K562 (cell line): ENCODE results near the gene APBA2. TPM values are rescaled to one million over a fixed set of nuclear protein-coding genes. Genes with fewer than 3 reads are reported as not detected.

Source experiments
- ATAC-seq: fragments of 200-7000 bp; cut with Tn5 transposase; 3 replicates; pipeline ENCODE4 v1.9.1; 2020; ENCODE audit warnings: moderate library complexity
- BruUV-seq: library from RNA; stranded (reverse); fragments of 400-500 nt; replicated peaks from 2 replicates; lab custom pipeline; 2021; lab: Mats Ljungman, UMichigan
- CTCF ChIA-PET: fragments of 300-600 bp; formaldehyde crosslinking; extraction: SDS; loops from one replicate; lab custom pipeline; 2021; ENCODE audit warnings: low intra/inter-chr PET ratio; lab: Yijun Ruan, JAX
- POLR2A ChIA-PET: fragments of 300-600, 350-650 bp; sonication (Branson Sonifier 250); formaldehyde crosslinking; extraction: SDS; loops from one replicate; lab custom pipeline; 2021; ENCODE audit warnings: antibody characterized with exemption, inconsistent platforms; lab: Yijun Ruan, JAX
- DNase-seq, 4 experiments: peaks; one replicate each; pipeline versions ENCODE4 v3.0.0 to v3.0.0-alpha.2; 2011 to 2018; ENCODE audit warnings: low spot score in 3 of 4, mixed read lengths in 3 of 4; ENCODE audit errors: extremely low read depth in 1 of 4
- FAIRE-seq: peaks from 2 replicates; lab custom pipeline; 2011; peaks lifted over from hg19 to GRCh38; lab: Jason Lieb, UNC
- H2AFZ ChIP-seq: 2 replicates; pipeline ENCODE4 v1.6.0; 2011; ENCODE audit warnings: low read depth, low read length, control low read depth, inconsistent platforms
- H3K27ac ChIP-seq: fragments of 200-600 bp; 3 replicates; pipeline ENCODE4 v1.8.0; 2011; ENCODE audit warnings: low read depth, mild to moderate bottlenecking, control low read depth, inconsistent platforms, low read length, moderate library complexity, mixed read lengths; ENCODE audit errors: extremely low read depth
- H3K27me3 ChIP-seq, 2 experiments: fragments of 300-600 bp in 1 of 2; 2 replicates in 1 of 2; 3 replicates in 1 of 2; pipeline versions ENCODE4 v1.6.0 to v1.8.0; 2011; ENCODE audit warnings: inconsistent platforms in 2 of 2, low read length in 2 of 2, mild to moderate bottlenecking in 1 of 2, mixed read lengths in 1 of 2, moderate library complexity in 1 of 2; ENCODE audit not compliant: control insufficient read depth in 2 of 2, insufficient read depth in 2 of 2
- H3K36me3 ChIP-seq: fragments of 300-600 bp; 3 replicates; pipeline ENCODE4 v1.8.0; 2011; ENCODE audit warnings: mild to moderate bottlenecking, low read length, inconsistent platforms; ENCODE audit not compliant: control insufficient read depth, insufficient read depth
- H3K4me1 ChIP-seq, 2 experiments: fragments of 200-600 bp in 1 of 2; replicated peaks in 1 of 2; 2 replicates in 1 of 2; 3 replicates in 1 of 2; pipeline versions ENCODE4 v1.5.1 to v1.8.0; 2011; ENCODE audit warnings: inconsistent platforms in 2 of 2, low read length in 2 of 2, mild to moderate bottlenecking in 1 of 2, mixed read lengths in 1 of 2, moderate library complexity in 1 of 2; ENCODE audit not compliant: control insufficient read depth in 2 of 2, insufficient read depth in 2 of 2
- H3K4me2 ChIP-seq: 2 replicates; pipeline ENCODE4 v1.6.1; 2011; ENCODE audit warnings: low read length, control low read depth, inconsistent platforms, mixed read lengths; ENCODE audit not compliant: insufficient read depth
- H3K4me3 ChIP-seq: fragments of 200-600 bp; sonication (generic), shearing (Covaris generic); 2 replicates; pipeline ENCODE4 v1.5.1; 2016; ENCODE audit warnings: control low read depth, inconsistent platforms
- H3K79me2 ChIP-seq: fragments of 200-600 bp; 3 replicates; pipeline ENCODE4 v1.8.0; 2011; ENCODE audit warnings: low read length, inconsistent platforms; ENCODE audit not compliant: control insufficient read depth, insufficient read depth
- H3K9ac ChIP-seq, 2 experiments: 2 replicates each; pipeline versions ENCODE4 v1.6.0 to v1.6.1; 2011; ENCODE audit warnings: low read depth in 2 of 2, low read length in 2 of 2, control low read depth in 1 of 2, inconsistent platforms in 1 of 2, mild to moderate bottlenecking in 1 of 2, mixed read lengths in 1 of 2; ENCODE audit not compliant: insufficient read depth in 1 of 2
- H3K9me1 ChIP-seq: one replicate; pipeline ENCODE4 v1.6.0; 2011; ENCODE audit warnings: inconsistent platforms, mild to moderate bottlenecking, low read length, moderate library complexity; ENCODE audit not compliant: control insufficient read depth, insufficient read depth
- H3K9me3 ChIP-seq: replicated peaks from 2 replicates; pipeline ENCODE4 v1.5.1; 2011; ENCODE audit warnings: low read depth, low read length, inconsistent platforms; ENCODE audit not compliant: control insufficient read depth, insufficient read depth
- H4K20me1 ChIP-seq: replicated peaks from 2 replicates; pipeline ENCODE4 v1.6.1; 2011; ENCODE audit warnings: low read length, inconsistent platforms, mixed read lengths; ENCODE audit not compliant: control insufficient read depth, insufficient read depth
- EGR1 ChIP-seq: fragments of 450-650 bp; conservative IDR thresholded peaks from 2 replicates; pipeline ENCODE4 v1.6.1; 2017; ENCODE audit warnings: mild to moderate bottlenecking
- EP300 ChIP-seq: IDR thresholded peaks from 2 replicates; pipeline ENCODE4 v1.6.1; 2012; ENCODE audit warnings: low read length, improper control_type of control experiment
- HOXB6 ChIP-seq: fragments of 250-450 bp; sonication (Bioruptor Pico); IDR thresholded peaks from 2 replicates; pipeline ENCODE4 v1.5.1; 2022; ENCODE audit warnings: mild to moderate bottlenecking, borderline replicate concordance
- IFI16 ChIP-seq: fragments of 250-450 bp; sonication (Bioruptor Pico); IDR thresholded peaks from 2 replicates; pipeline ENCODE4 v2.1.2; 2022; ENCODE audit warnings: mild to moderate bottlenecking, inconsistent platforms
- RBM22 ChIP-seq: fragments of 200-400 bp; formaldehyde crosslinking; IDR thresholded peaks from 2 replicates; pipeline ENCODE4 v1.6.1; 2018; ENCODE audit warnings: low read length, low read depth; ENCODE audit not compliant: poor library complexity, severe bottlenecking
- TEAD2 ChIP-seq: fragments of 450-650 bp; IDR thresholded peaks from 2 replicates; pipeline ENCODE4 v1.6.1; 2016; ENCODE audit warnings: missing genetic modification characterization, control low read depth, missing compliant biosample characterization
- XRCC3 ChIP-seq: fragments of 450-650 bp; IDR thresholded peaks from 2 replicates; pipeline ENCODE4 v1.6.1; 2017; ENCODE audit warnings: mild to moderate bottlenecking, moderate library complexity
- ZNF184 ChIP-seq: sonication (generic); formaldehyde crosslinking; IDR thresholded peaks from 2 replicates; pipeline ENCODE4 v1.5.0; 2020; ENCODE audit warnings: missing genetic modification reagents
- WGBS: fragments of 100-300 bp; shearing (Covaris generic); methylation state at CpG from one replicate; pipeline ENCODE4 v1.1.6; 2016; ENCODE audit warnings: low coverage, mixed read lengths; ENCODE audit not compliant: insufficient coverage; ENCODE audit errors: missing lambda C conversion rate; 5-methylcytosine and 5-hydroxymethylcytosine counted together
- in situ Hi-C: fragments of 300-500 bp; cut with MboI; formaldehyde crosslinking; loops from 4 replicates; pipeline ENCODE4 v1.15.0; 2018; ENCODE audit warnings: inconsistent platforms, mixed read lengths
- intact Hi-C: fragments of 100-400 bp; cut with micrococcal nuclease; formaldehyde crosslinking; loops from 2 replicates; pipeline ENCODE4 v1.14.2; 2022
- polyA plus RNA-seq, 8 experiments: library from polyadenylated mRNA; depleted of rRNA in 4 of 8; stranded (reverse) in 5 of 8; unstranded in 3 of 8; fragments of >200 nt; fragmentation: Nextera tagmentation in 2 of 8; fragmentation: Illumina TruSeq in 1 of 8; extraction: Ambion mirVana in 2 of 8; extraction: Trizol in 1 of 8; gene quantifications; 2 replicates each; pipeline versions ENCODE4 v1.2.1 to v1.2.3, GENCODE V29; 2011 to 2014; ENCODE audit warnings: inconsistent platforms in 1 of 8, missing spikeins in 1 of 8
- total RNA-seq, 7 experiments: library from RNA; depleted of rRNA in 6 of 7; stranded (reverse); fragments of >200 nt in 6 of 7; fragmentation: Illumina TruSeq in 2 of 7; extraction: Trizol in 2 of 7; gene quantifications; 2 replicates each; pipeline versions ENCODE4 v1.2.1 to v1.2.3, GENCODE V29; 2011 to 2021; ENCODE audit warnings: low replicate concordance in 1 of 7
- TF ChIP-seq, protein P1 (sequence below): fragments of 200-800 bp; sonication (Bioruptor generic); IDR thresholded peaks from 2 replicates; pipeline ENCODE4 v1.6.1; 2016; ENCODE audit warnings: missing genetic modification characterization, missing compliant biosample characterization
- TF ChIP-seq, protein P2 (sequence below): fragments of 250-450 bp; sonication (Bioruptor Pico); IDR thresholded peaks from 2 replicates; pipeline ENCODE4 v1.5.0; 2022; ENCODE audit warnings: mild to moderate bottlenecking
- TF ChIP-seq, protein P3 (sequence below): fragments of 250-450 bp; sonication (Bioruptor Pico); IDR thresholded peaks from 2 replicates; pipeline ENCODE4 v1.5.0; 2021
- TF ChIP-seq, protein P4 (sequence below): sonication (generic); IDR thresholded peaks from 2 replicates; pipeline ENCODE4 v1.6.1; 2016

The APBA2 gene
- total and polyA plus RNA-seq, 9 of the 15 experiments (the other 6 are each of a cell fraction or from before 2014, with no cell fraction given), result 0.24 to 40.9 (median 25.2) TPM

DNA sequence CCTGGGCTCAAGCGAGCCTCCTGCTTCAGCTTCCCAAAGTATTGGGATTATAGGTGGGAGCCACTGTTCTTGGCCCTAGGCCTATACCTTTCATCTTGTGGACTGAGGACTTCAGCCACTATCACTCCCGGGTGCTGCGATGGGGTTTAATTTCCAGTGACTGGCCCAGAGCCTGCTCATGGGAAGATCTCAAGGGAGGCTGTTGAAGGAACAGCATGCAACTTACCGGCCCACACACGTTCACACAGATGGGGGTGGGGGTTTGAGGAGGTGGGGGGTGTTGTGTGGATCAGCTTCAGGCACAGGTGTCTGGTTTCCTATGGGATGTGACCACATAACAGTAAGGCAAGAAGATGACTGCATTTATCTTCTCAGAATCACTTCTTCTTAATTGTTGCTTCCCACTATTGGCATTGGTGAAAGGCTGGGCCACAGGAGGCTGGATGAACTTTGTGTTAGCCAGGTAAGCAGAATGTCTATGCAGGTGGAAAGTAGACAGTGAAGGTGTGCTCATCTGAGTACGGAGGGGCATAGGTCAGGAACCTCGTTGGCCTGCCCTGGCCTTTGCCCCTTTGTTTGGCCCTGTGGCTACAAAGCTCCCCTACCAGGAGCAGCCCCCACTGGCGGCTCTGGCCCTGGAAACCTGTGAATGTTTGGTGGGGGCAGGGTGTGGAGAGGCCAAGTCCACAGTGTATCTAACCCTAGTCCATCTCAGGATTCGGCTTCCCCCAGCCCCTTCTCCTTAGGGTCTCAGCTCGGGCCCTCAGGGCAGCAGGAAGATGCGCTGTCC lies 1.4 kb upstream of the APBA2 start:
- Histone ChIP-seq H2AFZ (no peak overlapping the region), H3K36me3 (no peaks in the 10 kb centered on the region), H3K27ac (no peak overlapping the region), H3K4me1 (peaks cover 15 to 42% of the 10 kb centered on the region in 2 experiments), H3K4me2 (no peak overlapping the region), H3K79me2 (peaks cover 30% of the 10 kb centered on the region), H4K20me1 (peaks cover 7% of the 10 kb centered on the region; the same call in 1 of the 2 replicates), H3K27me3 (no peaks in the 10 kb centered on the region), H3K9me3 (no peaks in the 10 kb centered on the region), H3K9ac (no peak overlapping the region), H3K9me1 (no peaks in the 10 kb centered on the region), H3K4me3 (no peak overlapping the region)
- ChIA-PET CTCF (no interaction called here), POLR2A (interaction anchor here (0.6 to 0.8 kb wide), 3 partner anchors 10 to 18 kb away, joined by 3 read pairs; no protein-coding TSS in a partner anchor)
- BruUV-seq, result no TSS peak
- in situ Hi-C loops (no loop called here), intact Hi-C loops (no loop called here)
- WGBS, result 87% methylated on average over 10 of the region's 11 CpGs
- ATAC-seq (no peak), FAIRE-seq (no peak), DNase-seq (no peak)
- TF ChIP-seq, protein P1, sequence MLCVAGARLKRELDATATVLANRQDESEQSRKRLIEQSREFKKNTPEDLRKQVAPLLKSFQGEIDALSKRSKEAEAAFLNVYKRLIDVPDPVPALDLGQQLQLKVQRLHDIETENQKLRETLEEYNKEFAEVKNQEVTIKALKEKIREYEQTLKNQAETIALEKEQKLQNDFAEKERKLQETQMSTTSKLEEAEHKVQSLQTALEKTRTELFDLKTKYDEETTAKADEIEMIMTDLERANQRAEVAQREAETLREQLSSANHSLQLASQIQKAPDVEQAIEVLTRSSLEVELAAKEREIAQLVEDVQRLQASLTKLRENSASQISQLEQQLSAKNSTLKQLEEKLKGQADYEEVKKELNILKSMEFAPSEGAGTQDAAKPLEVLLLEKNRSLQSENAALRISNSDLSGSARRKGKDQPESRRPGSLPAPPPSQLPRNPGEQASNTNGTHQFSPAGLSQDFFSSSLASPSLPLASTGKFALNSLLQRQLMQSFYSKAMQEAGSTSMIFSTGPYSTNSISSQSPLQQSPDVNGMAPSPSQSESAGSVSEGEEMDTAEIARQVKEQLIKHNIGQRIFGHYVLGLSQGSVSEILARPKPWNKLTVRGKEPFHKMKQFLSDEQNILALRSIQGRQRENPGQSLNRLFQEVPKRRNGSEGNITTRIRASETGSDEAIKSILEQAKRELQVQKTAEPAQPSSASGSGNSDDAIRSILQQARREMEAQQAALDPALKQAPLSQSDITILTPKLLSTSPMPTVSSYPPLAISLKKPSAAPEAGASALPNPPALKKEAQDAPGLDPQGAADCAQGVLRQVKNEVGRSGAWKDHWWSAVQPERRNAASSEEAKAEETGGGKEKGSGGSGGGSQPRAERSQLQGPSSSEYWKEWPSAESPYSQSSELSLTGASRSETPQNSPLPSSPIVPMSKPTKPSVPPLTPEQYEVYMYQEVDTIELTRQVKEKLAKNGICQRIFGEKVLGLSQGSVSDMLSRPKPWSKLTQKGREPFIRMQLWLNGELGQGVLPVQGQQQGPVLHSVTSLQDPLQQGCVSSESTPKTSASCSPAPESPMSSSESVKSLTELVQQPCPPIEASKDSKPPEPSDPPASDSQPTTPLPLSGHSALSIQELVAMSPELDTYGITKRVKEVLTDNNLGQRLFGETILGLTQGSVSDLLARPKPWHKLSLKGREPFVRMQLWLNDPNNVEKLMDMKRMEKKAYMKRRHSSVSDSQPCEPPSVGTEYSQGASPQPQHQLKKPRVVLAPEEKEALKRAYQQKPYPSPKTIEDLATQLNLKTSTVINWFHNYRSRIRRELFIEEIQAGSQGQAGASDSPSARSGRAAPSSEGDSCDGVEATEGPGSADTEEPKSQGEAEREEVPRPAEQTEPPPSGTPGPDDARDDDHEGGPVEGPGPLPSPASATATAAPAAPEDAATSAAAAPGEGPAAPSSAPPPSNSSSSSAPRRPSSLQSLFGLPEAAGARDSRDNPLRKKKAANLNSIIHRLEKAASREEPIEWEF (CRISPR knock-in tag), result no peak
- no peak for TF ChIP-seq EP300
- no peak for TF ChIP-seq ZNF184 (CRISPR knock-in tag)
- TF ChIP-seq IFI16 (CRISPR knock-in tag), result no peak
- no peak for TF ChIP-seq HOXB6 (CRISPR knock-in tag)
- TF ChIP-seq TEAD2, result no peak
- TF ChIP-seq, protein P2, sequence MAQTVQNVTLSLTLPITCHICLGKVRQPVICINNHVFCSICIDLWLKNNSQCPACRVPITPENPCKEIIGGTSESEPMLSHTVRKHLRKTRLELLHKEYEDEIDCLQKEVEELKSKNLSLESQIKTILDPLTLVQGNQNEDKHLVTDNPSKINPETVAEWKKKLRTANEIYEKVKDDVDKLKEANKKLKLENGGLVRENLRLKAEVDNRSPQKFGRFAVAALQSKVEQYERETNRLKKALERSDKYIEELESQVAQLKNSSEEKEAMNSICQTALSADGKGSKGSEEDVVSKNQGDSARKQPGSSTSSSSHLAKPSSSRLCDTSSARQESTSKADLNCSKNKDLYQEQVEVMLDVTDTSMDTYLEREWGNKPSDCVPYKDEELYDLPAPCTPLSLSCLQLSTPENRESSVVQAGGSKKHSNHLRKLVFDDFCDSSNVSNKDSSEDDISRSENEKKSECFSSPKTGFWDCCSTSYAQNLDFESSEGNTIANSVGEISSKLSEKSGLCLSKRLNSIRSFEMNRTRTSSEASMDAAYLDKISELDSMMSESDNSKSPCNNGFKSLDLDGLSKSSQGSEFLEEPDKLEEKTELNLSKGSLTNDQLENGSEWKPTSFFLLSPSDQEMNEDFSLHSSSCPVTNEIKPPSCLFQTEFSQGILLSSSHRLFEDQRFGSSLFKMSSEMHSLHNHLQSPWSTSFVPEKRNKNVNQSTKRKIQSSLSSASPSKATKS, result no peak
- TF ChIP-seq RBM22, result no peak
- TF ChIP-seq, protein P3, sequence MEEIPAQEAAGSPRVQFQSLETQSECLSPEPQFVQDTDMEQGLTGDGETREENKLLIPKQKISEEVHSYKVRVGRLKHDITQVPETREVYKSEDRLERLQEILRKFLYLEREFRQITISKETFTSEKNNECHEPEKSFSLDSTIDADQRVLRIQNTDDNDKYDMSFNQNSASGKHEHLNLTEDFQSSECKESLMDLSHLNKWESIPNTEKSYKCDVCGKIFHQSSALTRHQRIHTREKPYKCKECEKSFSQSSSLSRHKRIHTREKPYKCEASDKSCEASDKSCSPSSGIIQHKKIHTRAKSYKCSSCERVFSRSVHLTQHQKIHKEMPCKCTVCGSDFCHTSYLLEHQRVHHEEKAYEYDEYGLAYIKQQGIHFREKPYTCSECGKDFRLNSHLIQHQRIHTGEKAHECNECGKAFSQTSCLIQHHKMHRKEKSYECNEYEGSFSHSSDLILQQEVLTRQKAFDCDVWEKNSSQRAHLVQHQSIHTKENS (CRISPR knock-in tag), result no peak
- TF ChIP-seq, protein P4, sequence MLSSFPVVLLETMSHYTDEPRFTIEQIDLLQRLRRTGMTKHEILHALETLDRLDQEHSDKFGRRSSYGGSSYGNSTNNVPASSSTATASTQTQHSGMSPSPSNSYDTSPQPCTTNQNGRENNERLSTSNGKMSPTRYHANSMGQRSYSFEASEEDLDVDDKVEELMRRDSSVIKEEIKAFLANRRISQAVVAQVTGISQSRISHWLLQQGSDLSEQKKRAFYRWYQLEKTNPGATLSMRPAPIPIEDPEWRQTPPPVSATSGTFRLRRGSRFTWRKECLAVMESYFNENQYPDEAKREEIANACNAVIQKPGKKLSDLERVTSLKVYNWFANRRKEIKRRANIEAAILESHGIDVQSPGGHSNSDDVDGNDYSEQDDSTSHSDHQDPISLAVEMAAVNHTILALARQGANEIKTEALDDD, result no peak
- TF ChIP-seq XRCC3, result no peak
- no peak for TF ChIP-seq EGR1
